Suprapubic skin (tissue), 4 donors: ENCODE data around the gene C14orf93. TPM values are rescaled to one million over a fixed set of nuclear protein-coding genes. Genes with fewer than 3 reads are reported as not detected.

Experiments used
- DNase-seq, 2 donors: peaks; one replicate each; pipeline ENCODE4 v3.0.0-alpha.2; 2019; ENCODE audit warnings: low spot score in 2 of 2
- H3K27ac ChIP-seq: fragments of 200-600 bp; sonication (generic); one replicate; pipeline ENCODE4 v1.5.1; 2019
- H3K27me3 ChIP-seq: fragments of 200-600 bp; sonication (generic); one replicate; pipeline ENCODE4 v1.5.1; 2019
- H3K36me3 ChIP-seq: fragments of 200-600 bp; sonication (generic); one replicate; pipeline ENCODE4 v1.5.1; 2019
- H3K4me1 ChIP-seq: fragments of 200-600 bp; sonication (generic); one replicate; pipeline ENCODE4 v1.5.1; 2019
- H3K4me3 ChIP-seq: fragments of 200-600 bp; sonication (generic); one replicate; pipeline ENCODE4 v1.5.1; 2019; ENCODE audit warnings: mild to moderate bottlenecking
- H3K9me3 ChIP-seq: fragments of 200-600 bp; sonication (generic); one replicate; pipeline ENCODE4 v1.5.1; 2019
- EP300 ChIP-seq: sonication (generic); formaldehyde crosslinking; IDR thresholded peaks from one replicate; pipeline ENCODE4 v1.6.1; 2017; ENCODE audit warnings: antibody characterized with exemption
- POLR2A ChIP-seq, 2 donors: fragments of 450-650 bp; IDR thresholded peaks; one replicate each; pipeline ENCODE4 v1.6.1; 2017; ENCODE audit warnings: antibody characterized with exemption in 2 of 2, mild to moderate bottlenecking in 2 of 2, moderate library complexity in 2 of 2
- POLR2AphosphoS5 ChIP-seq, 3 donors: sonication (generic); formaldehyde crosslinking; IDR thresholded peaks; one replicate each; pipeline ENCODE4 v1.6.1; 2017; ENCODE audit warnings: antibody characterized with exemption in 3 of 3
- WGBS: methylation state at CpG from one replicate; pipeline ENCODE4 v1.1.5; 2018; 5-methylcytosine and 5-hydroxymethylcytosine counted together
- total RNA-seq, 4 donors: library from RNA; depleted of rRNA; stranded (reverse); fragments of >200 nt; gene quantifications; one replicate each; pipeline ENCODE4 v1.1.0, GENCODE V29; 2016
- TF ChIP-seq, protein P1 (sequence below), 2 donors: fragments of 200-600 bp in 1 of 2; fragments of 450-650 bp in 1 of 2; sonication (generic) in 1 of 2; IDR thresholded peaks; one replicate each; pipeline ENCODE4 v1.5.1; 2016 to 2019; ENCODE audit warnings: antibody characterized with exemption in 2 of 2, mild to moderate bottlenecking in 1 of 2, moderate library complexity in 1 of 2

Gene C14orf93
- total RNA-seq, 4 donors from 2014 or later = 19.1 to 32.9 (median 24.3) TPM

DNA sequence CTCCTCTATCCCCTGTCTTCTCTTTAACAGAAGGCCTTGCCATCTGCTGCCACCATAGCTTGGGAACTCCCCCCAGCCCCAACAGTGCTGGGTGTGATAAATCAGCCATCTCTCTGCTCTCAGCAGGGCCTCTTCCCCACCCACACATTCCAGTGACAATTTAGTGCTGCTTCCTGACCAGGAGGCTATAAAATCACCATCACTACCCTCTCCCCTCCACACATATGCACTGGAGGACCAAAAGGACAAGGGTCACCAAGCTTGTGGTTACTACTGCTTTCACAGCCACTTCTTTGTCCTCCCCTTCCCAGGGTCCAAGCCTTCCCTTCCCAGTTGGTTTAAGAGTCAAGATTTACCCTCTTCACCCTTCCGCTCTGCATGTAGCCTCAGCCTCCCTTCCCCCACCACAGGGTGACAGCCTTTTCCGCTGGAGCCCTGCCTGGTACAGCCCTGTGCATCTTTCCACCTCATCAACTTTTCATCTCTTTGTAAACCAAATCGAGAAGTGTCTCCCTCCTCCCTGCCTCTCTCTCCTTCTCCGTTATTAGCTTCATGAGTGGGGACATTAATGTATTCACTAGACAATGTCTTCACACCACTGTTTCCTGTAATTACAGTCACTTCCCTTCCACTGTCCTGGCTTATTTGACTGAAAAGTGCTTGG, 15.3 kb upstream of the C14orf93 start:
- no peaks in the 10 kb centered on the region for H3K27me3 ChIP-seq
- H3K4me3 ChIP-seq = no peak overlapping the region
- no peaks in the 10 kb centered on the region for H3K9me3 ChIP-seq
- 73% methylated on average over 4 of the region's 4 CpGs for WGBS
- peaks cover 47% of the 10 kb centered on the region for H3K36me3 ChIP-seq
- TF ChIP-seq, protein P1, sequence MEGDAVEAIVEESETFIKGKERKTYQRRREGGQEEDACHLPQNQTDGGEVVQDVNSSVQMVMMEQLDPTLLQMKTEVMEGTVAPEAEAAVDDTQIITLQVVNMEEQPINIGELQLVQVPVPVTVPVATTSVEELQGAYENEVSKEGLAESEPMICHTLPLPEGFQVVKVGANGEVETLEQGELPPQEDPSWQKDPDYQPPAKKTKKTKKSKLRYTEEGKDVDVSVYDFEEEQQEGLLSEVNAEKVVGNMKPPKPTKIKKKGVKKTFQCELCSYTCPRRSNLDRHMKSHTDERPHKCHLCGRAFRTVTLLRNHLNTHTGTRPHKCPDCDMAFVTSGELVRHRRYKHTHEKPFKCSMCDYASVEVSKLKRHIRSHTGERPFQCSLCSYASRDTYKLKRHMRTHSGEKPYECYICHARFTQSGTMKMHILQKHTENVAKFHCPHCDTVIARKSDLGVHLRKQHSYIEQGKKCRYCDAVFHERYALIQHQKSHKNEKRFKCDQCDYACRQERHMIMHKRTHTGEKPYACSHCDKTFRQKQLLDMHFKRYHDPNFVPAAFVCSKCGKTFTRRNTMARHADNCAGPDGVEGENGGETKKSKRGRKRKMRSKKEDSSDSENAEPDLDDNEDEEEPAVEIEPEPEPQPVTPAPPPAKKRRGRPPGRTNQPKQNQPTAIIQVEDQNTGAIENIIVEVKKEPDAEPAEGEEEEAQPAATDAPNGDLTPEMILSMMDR (IDR thresholded peaks at IDR 0.05) = no peak
- no peak for TF ChIP-seq EP300
- no peak for TF ChIP-seq POLR2AphosphoS5 (IDR thresholded peaks at IDR 0.05)
- TF ChIP-seq POLR2A (IDR thresholded peaks at IDR 0.05) = no peak
- no peak overlapping the region for H3K27ac ChIP-seq
- no peak for DNase-seq
- H3K4me1 ChIP-seq = peaks cover 5% of the 10 kb centered on the region

DNA sequence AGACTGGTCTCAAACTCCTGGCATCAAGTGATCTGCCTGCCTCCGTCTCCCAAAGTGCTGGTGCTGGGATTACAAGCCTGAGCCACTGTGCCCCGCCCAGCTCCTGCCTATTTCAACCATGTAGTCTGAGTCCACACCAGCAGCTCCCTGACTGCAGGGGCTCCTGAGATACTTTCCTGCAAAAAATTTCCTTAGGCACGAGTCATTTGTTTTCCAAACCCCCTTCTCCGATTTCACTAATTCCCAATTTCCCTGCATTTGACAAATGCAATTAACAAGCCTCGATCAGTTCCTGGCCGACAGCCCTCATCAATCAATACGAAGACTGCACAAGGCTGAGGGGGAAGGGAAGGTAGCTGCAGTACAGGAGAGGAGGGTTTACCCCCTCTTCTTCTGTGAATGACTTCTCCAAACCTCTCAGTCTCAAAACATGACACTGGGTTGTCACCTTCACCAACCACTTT, 14.7 kb upstream of the C14orf93 start:
- Histone ChIP-seq H3K36me3 (peaks cover 41% of the 10 kb centered on the region), H3K27me3 (no peaks in the 10 kb centered on the region), H3K27ac (no peak overlapping the region), H3K4me1 (peaks cover 5% of the 10 kb centered on the region), H3K9me3 (no peaks in the 10 kb centered on the region), H3K4me3 (no peak overlapping the region)
- 76% methylated on average over 7 of the region's 7 CpGs for WGBS
- no peak for DNase-seq
- TF ChIP-seq EP300 = no peak

DNA sequence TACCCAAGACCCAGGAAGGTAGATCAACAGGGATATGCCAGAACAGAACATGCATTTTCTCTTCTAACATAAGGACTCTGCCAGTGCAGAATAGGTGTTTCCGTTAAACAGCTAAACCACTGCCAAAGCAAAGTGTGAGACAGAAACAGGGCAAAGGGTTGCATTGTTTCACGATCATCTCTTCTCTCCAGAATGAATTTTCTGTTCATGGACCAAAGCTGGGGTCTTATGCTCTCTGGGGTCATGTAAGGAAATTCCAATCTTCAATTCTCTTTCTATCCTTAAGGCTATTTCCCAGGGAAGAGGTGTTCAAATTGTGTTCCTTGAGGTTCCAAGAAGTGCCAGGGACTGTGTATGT, 13.8 kb upstream of the C14orf93 start:
- TF ChIP-seq POLR2AphosphoS5 (IDR thresholded peaks at IDR 0.05) (no peak), EP300 (no peak), POLR2A (IDR thresholded peaks at IDR 0.05) (no peak)
- TF ChIP-seq, protein P1 (IDR thresholded peaks at IDR 0.05) = no peak

DNA sequence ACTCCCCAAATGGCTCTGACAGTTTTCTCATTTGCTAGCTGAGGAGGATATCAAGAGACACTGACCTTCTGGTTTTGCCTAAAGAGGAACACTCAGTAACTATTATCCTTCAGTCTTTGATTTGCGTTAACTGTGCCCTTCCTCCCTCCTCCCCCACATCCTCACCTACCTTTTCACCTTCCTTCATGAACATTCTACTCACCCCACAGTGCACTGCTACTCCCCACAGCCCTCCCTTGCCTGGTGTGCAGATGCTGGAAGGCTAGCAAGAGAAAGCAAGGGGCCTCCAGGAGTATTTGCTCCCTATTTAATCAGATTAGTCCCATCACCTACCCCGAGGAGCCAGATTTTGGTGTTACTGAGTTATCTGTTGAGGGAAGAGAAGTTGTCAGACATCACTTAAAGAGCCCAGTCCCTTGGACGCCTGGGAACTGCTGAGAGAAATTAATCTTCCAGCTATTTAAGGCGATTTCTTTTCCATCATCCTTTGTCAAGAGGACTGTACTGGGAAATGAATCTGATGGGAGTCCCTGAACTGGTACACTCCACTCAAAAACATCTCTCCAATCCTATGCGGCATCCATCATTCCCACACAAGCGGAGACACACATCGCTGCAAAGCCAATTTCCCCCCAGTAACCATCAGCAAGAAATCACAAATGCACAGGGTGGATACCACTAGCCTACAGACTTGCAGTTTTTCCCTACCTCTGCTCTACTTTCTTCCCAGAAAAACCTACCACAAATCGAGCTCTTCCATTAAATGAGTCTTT, 13.3 kb upstream of the C14orf93 start:
- H3K27me3 ChIP-seq = no peaks in the 10 kb centered on the region
- H3K36me3 ChIP-seq = peaks cover 29% of the 10 kb centered on the region
- H3K9me3 ChIP-seq = no peaks in the 10 kb centered on the region
- DNase-seq = no peak
- TF ChIP-seq POLR2AphosphoS5 (IDR thresholded peaks at IDR 0.05) (no peak), EP300 (no peak), POLR2A (IDR thresholded peaks at IDR 0.05) (no peak)
- TF ChIP-seq, protein P1 (IDR thresholded peaks at IDR 0.05) = no peak
- no peak overlapping the region for H3K4me3 ChIP-seq
- no peak overlapping the region for H3K27ac ChIP-seq
- 78% methylated on average over 8 of the region's 8 CpGs for WGBS
- H3K4me1 ChIP-seq = no peaks in the 10 kb centered on the region

More for the DNA sequence above, 13.8 kb upstream of the C14orf93 start:
- H3K27ac ChIP-seq = no peak overlapping the region
- H3K27me3 ChIP-seq = no peaks in the 10 kb centered on the region
- H3K9me3 ChIP-seq = no peaks in the 10 kb centered on the region
- H3K4me1 ChIP-seq = peaks cover 1% of the 10 kb centered on the region
- no peak for DNase-seq
- H3K4me3 ChIP-seq = no peak overlapping the region
- H3K36me3 ChIP-seq = peaks cover 34% of the 10 kb centered on the region
- WGBS = 96% methylated on average over 2 of the region's 2 CpGs

DNA sequence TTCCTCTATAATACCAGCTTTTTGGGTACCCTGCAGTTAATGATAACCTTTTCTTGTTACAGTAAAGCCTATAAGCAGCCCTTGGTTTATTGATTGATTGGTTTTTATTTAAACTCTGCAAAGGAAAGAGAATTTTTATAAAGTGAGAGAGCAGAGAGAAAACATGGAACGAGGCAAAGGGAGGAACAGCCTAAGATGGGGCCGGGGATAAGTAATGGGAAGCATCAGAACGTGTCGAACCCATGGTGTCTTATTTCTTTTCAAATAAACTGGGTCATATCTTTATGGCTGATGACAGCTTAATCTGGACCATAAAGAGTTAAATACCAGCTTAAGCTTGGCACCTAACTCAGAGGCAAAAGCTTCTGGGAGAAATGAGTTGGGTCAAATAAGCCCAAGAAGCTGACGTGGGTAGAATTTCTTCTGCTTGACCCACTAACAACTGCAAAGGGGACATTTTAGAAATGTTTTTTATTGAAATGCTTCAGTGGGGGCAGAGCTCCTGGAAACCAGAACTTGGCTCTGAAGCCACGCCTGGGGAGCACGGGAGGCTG, 12.0 kb upstream of the C14orf93 start:
- Histone ChIP-seq H3K4me3 (no peak overlapping the region), H3K4me1 (no peaks in the 10 kb centered on the region), H3K27ac (no peak overlapping the region), H3K36me3 (peaks cover 19% of the 10 kb centered on the region), H3K27me3 (no peaks in the 10 kb centered on the region), H3K9me3 (no peaks in the 10 kb centered on the region)
- 57% methylated on average over 7 of the region's 7 CpGs for WGBS
- no peak for TF ChIP-seq POLR2A (IDR thresholded peaks at IDR 0.05)
- TF ChIP-seq, protein P1 (IDR thresholded peaks at IDR 0.05) = no peak
- no peak for TF ChIP-seq POLR2AphosphoS5 (IDR thresholded peaks at IDR 0.05)
- no peak for TF ChIP-seq EP300
- no peak for DNase-seq
